NCI-H1048 (cell line): Measurements from ENCODE around the gene ANGPTL1.
"Not testable (repeated sequence)": the region's sequence is repeated elsewhere in the genome, so short reads cannot be mapped to it uniquely, and the experiment has no call there.

Source experiments
- DNase-seq: peaks from one replicate; lab custom pipeline; 2025; lab: John Stamatoyannopoulos, UW

Gene ANGPTL1

DNA sequence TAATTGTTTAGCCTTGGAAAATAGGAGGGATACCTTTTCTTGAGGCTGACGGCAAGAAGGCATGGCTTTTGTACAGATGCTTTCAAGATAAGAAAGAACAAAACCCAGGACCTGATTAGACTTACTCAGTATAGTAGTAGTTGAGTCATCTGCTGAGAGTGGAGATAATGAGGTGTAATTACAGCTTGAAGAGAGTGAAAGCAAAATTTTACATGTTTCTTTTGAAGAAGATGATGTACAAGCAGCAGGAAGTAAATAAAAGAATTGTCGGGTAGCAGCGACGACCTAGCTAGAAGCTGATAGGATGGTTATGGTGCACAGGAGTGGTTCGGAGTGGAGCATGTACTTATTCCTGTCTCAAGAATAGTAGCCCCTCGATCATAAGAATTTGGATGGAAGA lies 6.6 kb downstream of the ANGPTL1 start:
- no peak for DNase-seq

GRCh38 chr1:178862864-178863263 lies 8.0 kb downstream of the ANGPTL1 start:
- no peak for DNase-seq

DNA sequence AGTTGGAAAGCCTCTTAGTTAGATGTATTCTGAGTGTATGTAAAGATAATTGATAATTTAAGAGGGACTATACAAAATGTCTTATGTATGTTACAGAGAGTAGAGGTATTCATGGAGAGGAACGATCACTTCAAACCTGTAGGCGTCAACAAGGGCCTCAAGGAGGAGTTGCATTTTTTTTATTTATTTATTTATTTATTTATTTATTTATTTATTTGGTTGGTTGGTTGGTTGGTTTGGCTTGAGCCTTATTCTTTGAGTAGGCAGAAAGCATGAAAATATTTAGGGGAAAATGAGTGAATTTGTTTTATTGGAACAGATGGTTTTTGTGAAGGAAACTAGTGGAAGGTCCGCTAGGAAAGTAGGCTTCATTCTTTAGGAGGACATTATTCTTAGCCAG lies 8.5 kb downstream of the ANGPTL1 start:
- no peak for DNase-seq

DNA sequence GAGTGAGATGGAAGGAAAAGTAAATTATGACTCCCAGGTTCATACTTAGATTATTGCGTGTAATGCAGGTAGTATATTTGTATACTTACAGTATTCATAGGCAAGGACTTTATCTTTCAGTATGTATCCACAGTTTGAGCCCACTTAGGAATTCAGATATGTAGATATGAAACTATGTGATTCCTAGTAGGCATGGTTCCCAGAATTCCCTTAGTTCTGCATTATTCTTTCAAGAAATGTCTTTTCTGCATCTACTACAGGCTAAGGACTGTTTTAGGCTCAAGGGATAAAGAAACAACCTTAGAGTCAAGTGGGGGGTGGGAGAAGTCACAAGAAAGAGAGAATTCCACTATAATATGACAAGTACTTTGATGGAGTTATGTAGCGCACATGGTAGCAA lies 13.8 kb downstream of the ANGPTL1 start:
- no peak for DNase-seq

DNA sequence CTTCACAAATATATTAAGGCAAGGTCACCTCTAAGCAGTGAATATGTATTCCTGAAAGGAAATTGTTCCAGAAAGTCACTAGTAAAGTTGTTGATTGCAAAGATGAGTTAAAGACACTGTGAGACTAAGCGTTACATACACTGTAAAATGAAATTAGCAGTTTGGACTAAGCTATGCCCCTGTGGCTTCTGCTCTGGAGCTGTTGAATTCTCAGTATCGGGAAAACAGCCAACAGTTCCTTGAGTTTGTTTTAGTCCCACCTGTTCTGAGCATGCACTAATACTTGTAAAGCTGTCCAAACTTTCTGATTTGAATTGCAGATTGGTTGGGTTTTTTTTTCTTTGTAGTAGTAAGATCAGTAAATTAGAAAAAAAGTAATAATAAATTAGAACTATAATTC lies 21.0 kb downstream of the ANGPTL1 start:
- no peak for DNase-seq

DNA sequence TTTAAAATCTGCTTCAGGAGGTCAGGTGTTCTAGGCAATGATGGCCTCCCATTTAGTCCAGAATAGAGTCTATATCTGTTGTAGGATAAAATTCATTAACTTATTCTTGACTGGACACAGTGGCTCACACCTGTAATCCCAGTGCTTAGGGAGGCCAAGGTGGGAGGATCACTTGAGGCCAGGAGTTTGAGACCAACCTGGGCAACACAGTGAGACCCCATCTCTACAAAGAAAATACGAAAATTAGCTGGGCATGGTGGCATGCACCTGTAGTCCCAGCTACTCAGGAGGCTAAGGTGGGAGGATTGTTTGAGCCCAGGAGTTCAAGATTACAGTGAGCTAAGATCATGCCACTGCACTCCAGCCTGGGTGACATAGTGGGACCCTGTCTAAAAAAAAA lies 23.0 kb downstream of the ANGPTL1 start:
- not testable (repeated sequence) for DNase-seq

- no peak for DNase-seq
These were observed 23.5 kb downstream of the ANGPTL1 start for GRCh38 chr1:178847396-178847849.

GRCh38 chr1:178846306-178846705 lies 24.6 kb downstream of the ANGPTL1 start:
- no peak for DNase-seq

DNA sequence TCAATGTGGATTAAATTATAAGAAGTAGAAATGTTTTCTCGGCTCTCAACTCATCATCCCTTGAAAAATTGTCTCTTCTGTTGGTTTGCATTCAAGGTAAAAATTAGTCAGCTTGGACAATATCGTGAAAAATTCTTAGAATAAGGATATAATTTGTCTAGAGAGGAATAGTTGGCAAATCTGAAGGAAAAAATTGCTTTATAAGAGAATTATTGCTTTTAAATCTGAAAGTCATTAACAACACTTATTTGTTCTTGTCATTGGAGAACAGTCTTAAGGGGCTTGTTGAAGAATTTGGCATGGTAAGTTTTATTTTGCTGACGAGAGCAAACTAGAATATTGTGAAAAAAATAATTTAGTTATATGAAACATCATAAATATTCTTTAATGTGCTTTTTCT lies 26.4 kb downstream of the ANGPTL1 start:
- DNase-seq, result no peak

DNA sequence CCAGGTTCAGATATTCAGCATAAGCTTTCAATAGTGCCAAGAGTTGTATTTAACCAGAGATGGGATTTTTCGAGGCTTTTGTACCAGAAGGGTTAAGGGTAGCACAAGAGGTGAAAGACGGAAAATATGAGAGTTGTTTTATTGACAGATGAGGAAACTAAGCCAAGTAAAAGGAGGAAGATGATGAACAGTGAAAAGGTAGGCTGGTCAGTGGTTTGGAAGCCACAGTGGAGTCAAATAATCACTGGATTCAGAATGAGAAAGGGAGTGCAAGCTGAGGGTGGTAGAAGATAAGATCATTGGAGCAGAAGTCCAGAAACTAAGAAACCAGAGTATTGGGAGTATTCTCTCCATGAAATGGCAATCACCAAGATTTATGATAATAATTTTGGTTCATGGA lies 45.7 kb downstream of the ANGPTL1 start:
- DNase-seq, result no peak

GRCh38 chr1:178821134-178821866 lies 49.6 kb downstream of the ANGPTL1 start:
- DNase-seq, result no peak

- DNase-seq, result no peak
These were observed 51.8 kb downstream of the ANGPTL1 start for GRCh38 chr1:178819123-178819522.

DNA sequence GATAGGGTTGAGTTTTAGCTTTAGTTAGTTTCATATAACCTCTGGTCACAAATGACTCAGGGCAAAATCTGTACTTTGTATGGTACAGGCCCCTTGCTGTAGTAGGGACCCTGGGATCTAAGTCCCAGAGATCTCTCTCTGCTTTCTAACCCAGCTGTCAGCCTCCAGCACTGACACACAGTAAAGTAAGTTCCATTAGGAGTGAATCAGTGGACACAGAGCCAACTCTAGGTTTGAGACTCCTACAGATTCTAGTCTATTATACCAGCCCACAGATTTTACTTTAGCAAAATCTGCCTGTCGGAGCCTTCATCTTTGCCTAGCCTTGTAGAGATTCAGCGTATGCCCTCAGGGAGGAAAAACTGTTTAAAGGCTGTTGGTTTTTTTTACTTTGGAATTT lies 52.5 kb downstream of the ANGPTL1 start:
- DNase-seq, result no peak

GRCh38 chr1:178810585-178810984 lies 60.3 kb downstream of the ANGPTL1 start:
- DNase-seq, result no peak

GRCh38 chr1:178808529-178808928 lies 62.3 kb downstream of the ANGPTL1 start:
- DNase-seq, result no peak

DNA sequence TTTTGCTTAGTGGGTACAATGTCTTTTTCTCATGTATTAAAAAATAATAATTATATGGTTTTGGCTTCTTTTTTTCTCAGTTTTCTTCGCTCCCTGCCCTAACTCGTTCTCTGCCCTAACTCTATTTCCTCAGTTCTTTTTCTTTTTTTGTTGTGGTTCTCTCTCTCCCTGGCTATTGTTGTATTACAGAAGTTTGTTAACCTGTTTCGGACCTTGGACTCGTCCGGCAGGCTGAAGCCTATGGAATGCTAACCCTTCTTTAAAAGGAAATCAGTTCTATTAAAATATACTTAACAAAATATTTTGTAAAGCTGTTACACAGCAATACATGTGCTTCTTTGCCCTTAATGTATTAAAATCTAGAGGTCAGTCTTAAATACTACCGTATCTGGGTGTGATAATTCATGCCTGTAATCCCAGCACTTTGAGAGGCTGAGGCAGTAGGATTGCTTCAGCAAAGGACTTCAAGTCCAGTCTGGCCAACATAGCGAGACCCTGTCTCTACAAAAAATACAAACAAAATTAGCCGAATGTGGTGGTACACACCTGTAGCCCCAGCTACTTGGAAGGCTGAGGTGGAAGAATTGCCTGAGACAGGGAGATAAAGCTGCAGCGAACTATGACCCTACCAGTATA lies 64.1 kb downstream of the ANGPTL1 start:
- DNase-seq, result no peak

GRCh38 chr1:178802873-178803272 lies 68.0 kb downstream of the ANGPTL1 start:
- DNase-seq, result no peak
